ENCODE data around the gene GLDC. TPM values are rescaled to one million over a fixed set of nuclear protein-coding genes. Genes with fewer than 3 reads are reported as not detected.

Gene GLDC
- total RNA-seq, 1 donor from 2014 or later, result 8.9 TPM

DNA sequence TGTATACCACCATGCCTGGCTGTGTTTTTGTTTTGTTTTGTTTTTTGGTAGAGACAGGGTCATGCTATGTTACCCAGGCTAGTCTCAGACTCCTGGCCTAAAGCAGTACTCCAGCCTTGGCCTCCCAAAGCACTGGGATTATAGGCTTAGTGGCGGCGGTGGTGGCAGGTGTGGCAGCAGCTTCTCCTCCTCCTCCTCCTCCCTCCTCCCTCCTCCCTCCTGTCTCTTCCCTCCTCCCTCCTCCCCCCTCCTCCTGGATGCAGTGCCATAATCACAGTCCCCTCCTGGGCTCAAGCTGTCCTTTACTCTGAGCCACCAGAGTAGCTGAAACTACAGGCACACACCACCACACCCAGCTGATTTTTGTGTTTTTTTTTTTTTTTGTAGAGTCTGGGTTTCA, 161.3 kb downstream of the GLDC start:
- Histone ChIP-seq H3K9ac (ENCODE audit: low read length) (no peak overlapping the region), H3K4me2 (ENCODE audit: low read length) (no peak overlapping the region), H3K36me3 (ENCODE audit: insufficient read depth, low read length) (peaks cover 35% of the 10 kb centered on the region), H3K27me3 (ENCODE audit: insufficient read depth, low read length) (no peaks in the 10 kb centered on the region), H3K27ac (ENCODE audit: low read depth, low read length) (no peak overlapping the region), H3K4me3 (ENCODE audit: insufficient read depth, low read depth, low read length) (no peak overlapping the region), H3K79me2 (ENCODE audit: insufficient read depth, low read length) (peaks cover 13% of the 10 kb centered on the region), H3K9me3 (ENCODE audit: insufficient read depth, low read depth, low read length) (no peaks in the 10 kb centered on the region), H2AFZ (ENCODE audit: low read depth, low read length) (no peak overlapping the region), H3K4me1 (ENCODE audit: insufficient read depth, low read length) (no peaks in the 10 kb centered on the region), H4K20me1 (ENCODE audit: insufficient read depth, low read length) (peaks cover 10% of the 10 kb centered on the region)
- TF ChIP-seq, protein P1, sequence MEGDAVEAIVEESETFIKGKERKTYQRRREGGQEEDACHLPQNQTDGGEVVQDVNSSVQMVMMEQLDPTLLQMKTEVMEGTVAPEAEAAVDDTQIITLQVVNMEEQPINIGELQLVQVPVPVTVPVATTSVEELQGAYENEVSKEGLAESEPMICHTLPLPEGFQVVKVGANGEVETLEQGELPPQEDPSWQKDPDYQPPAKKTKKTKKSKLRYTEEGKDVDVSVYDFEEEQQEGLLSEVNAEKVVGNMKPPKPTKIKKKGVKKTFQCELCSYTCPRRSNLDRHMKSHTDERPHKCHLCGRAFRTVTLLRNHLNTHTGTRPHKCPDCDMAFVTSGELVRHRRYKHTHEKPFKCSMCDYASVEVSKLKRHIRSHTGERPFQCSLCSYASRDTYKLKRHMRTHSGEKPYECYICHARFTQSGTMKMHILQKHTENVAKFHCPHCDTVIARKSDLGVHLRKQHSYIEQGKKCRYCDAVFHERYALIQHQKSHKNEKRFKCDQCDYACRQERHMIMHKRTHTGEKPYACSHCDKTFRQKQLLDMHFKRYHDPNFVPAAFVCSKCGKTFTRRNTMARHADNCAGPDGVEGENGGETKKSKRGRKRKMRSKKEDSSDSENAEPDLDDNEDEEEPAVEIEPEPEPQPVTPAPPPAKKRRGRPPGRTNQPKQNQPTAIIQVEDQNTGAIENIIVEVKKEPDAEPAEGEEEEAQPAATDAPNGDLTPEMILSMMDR (IDR thresholded peaks at IDR 0.05; ENCODE audit: insufficient read depth, low read depth, low read length), result no peak
- TF ChIP-seq EZH2 (IDR thresholded peaks at IDR 0.05; ENCODE audit: insufficient read depth, low read length), result no peak
- Mint-ChIP-seq H3K9me3 (ENCODE audit: unreplicated experiment) (no peaks in the 10 kb centered on the region), H3K4me3 (ENCODE audit: unreplicated experiment) (no peak overlapping the region), H3K4me1 (ENCODE audit: low read depth, unreplicated experiment) (no peaks in the 10 kb centered on the region), H3K27ac (ENCODE audit: unreplicated experiment) (no peak overlapping the region), H3K27me3 (ENCODE audit: low read depth, unreplicated experiment) (no peaks in the 10 kb centered on the region), H3K36me3 (ENCODE audit: low read depth, unreplicated experiment) (peaks cover 2% of the 10 kb centered on the region)
- DNase-seq (ENCODE audit: low read depth), result no peak
- FAIRE-seq, result no peak

Other genes with a start within 250 kb of the GLDC start
- 36.4 and 37.4 TPM in 2 replicates for gene UHRF2, start 232.5 kb downstream of the GLDC start, total RNA-seq
- 16.2 and 18.2 TPM in 2 replicates for gene KDM4C, start 112.2 kb upstream of the GLDC start, total RNA-seq